Astrocyte (in vitro differentiated cells and primary cell): ENCODE data around the gene TMEM81. TPM values are rescaled to one million over a fixed set of nuclear protein-coding genes. Genes with fewer than 3 reads are reported as not detected.

Experiments
- DNase-seq: peaks from one replicate; pipeline ENCODE4 v3.0.0-alpha.2; 2010; ENCODE audit warnings: low read depth
- FAIRE-seq: peaks from 2 replicates; lab custom pipeline; 2011; peaks lifted over from hg19 to GRCh38; lab: Jason Lieb, UNC
- H2AFZ ChIP-seq: 2 replicates; pipeline ENCODE4 v1.6.0; 2012; ENCODE audit warnings: low read depth, low read length, inconsistent platforms
- H3K27ac ChIP-seq: 2 replicates; pipeline ENCODE4 v1.5.1; 2011; ENCODE audit warnings: low read depth, low read length, inconsistent platforms
- H3K27me3 ChIP-seq: 2 replicates; pipeline ENCODE4 v1.6.0; 2011; ENCODE audit warnings: low read length, inconsistent platforms; ENCODE audit not compliant: insufficient read depth
- H3K36me3 ChIP-seq: 2 replicates; pipeline ENCODE4 v1.5.1; 2011; ENCODE audit warnings: low read length, inconsistent platforms; ENCODE audit not compliant: insufficient read depth
- H3K4me1 ChIP-seq: 2 replicates; pipeline ENCODE4 v1.5.1; 2011; ENCODE audit warnings: low read length, inconsistent platforms; ENCODE audit not compliant: insufficient read depth
- H3K4me2 ChIP-seq: 2 replicates; pipeline ENCODE4 v1.6.0; 2012; ENCODE audit warnings: low read length, inconsistent platforms
- H3K4me3 ChIP-seq: 2 replicates; pipeline ENCODE4 v1.5.1; 2011; ENCODE audit warnings: low read depth, mild to moderate bottlenecking, low read length, inconsistent platforms; ENCODE audit not compliant: insufficient read depth
- H3K79me2 ChIP-seq: 2 replicates; pipeline ENCODE4 v1.6.0; 2012; ENCODE audit warnings: mild to moderate bottlenecking, low read length, inconsistent platforms; ENCODE audit not compliant: insufficient read depth
- H3K9ac ChIP-seq: 2 replicates; pipeline ENCODE4 v1.6.0; 2012; ENCODE audit warnings: mild to moderate bottlenecking, low read length, inconsistent platforms
- H3K9me3 ChIP-seq: 2 replicates; pipeline ENCODE4 v1.5.1; 2012; ENCODE audit warnings: low read depth, mild to moderate bottlenecking, low read length, inconsistent platforms; ENCODE audit not compliant: insufficient read depth
- H4K20me1 ChIP-seq: 2 replicates; pipeline ENCODE4 v1.6.0; 2012; ENCODE audit warnings: low read length, inconsistent platforms; ENCODE audit not compliant: insufficient read depth
- H3K27ac Mint-ChIP-seq: one replicate; pipeline ENCODE4 v1.8.0; 2021; ENCODE audit warnings: mild to moderate bottlenecking, mixed read lengths; ENCODE audit not compliant: unreplicated experiment
- H3K27me3 Mint-ChIP-seq: one replicate; pipeline ENCODE4 v1.8.0; 2021; ENCODE audit warnings: low read depth, mixed read lengths; ENCODE audit not compliant: unreplicated experiment
- H3K36me3 Mint-ChIP-seq: one replicate; pipeline ENCODE4 v1.8.0; 2021; ENCODE audit warnings: low read depth, mixed read lengths; ENCODE audit not compliant: unreplicated experiment
- H3K4me1 Mint-ChIP-seq: one replicate; pipeline ENCODE4 v1.8.0; 2021; ENCODE audit warnings: low read depth, mixed read lengths; ENCODE audit not compliant: unreplicated experiment
- H3K4me3 Mint-ChIP-seq: one replicate; pipeline ENCODE4 v1.8.0; 2021; ENCODE audit warnings: mild to moderate bottlenecking, moderate library complexity, mixed read lengths; ENCODE audit not compliant: unreplicated experiment
- H3K9me3 Mint-ChIP-seq: one replicate; pipeline ENCODE4 v1.8.0; 2021; ENCODE audit warnings: mild to moderate bottlenecking, mixed read lengths; ENCODE audit not compliant: unreplicated experiment
- CTCF ChIP-seq: IDR thresholded peaks from 2 replicates; pipeline ENCODE4 v1.5.1; 2011; ENCODE audit warnings: low read depth, mild to moderate bottlenecking, inconsistent platforms, low read length, moderate library complexity; ENCODE audit not compliant: insufficient read depth
- EZH2 ChIP-seq: IDR thresholded peaks from 2 replicates; pipeline ENCODE4 v1.6.1; 2012; ENCODE audit warnings: mild to moderate bottlenecking, low read length, inconsistent platforms; ENCODE audit not compliant: insufficient read depth
- total RNA-seq: library from RNA; stranded (reverse); gene quantifications from 2 replicates; pipeline ENCODE4 v1.2.1, GENCODE V29; 2021

Gene TMEM81
- total RNA-seq, 1 donor from 2014 or later: 4.8 TPM

GRCh38 chr1:205128050-205128449 lies 43.8 kb upstream of the TMEM81 start:
- Histone ChIP-seq H3K79me2 (no peaks in the 10 kb centered on the region), H3K27me3 (no peaks in the 10 kb centered on the region), H3K9me3 (no peaks in the 10 kb centered on the region), H4K20me1 (no peaks in the 10 kb centered on the region), H3K9ac (no peak overlapping the region), H3K4me2 (no peak overlapping the region), H3K4me1 (no peaks in the 10 kb centered on the region), H3K27ac (no peak overlapping the region), H3K4me3 (no peak overlapping the region), H2AFZ (no peak overlapping the region), H3K36me3 (no peaks in the 10 kb centered on the region)
- Mint-ChIP-seq H3K27ac (no peak overlapping the region), H3K36me3 (no peaks in the 10 kb centered on the region), H3K9me3 (no peaks in the 10 kb centered on the region), H3K4me3 (no peak overlapping the region), H3K27me3 (peaks cover 2% of the 10 kb centered on the region), H3K4me1 (no peaks in the 10 kb centered on the region)
- no peak for FAIRE-seq
- TF ChIP-seq EZH2: no peak
- no peak for TF ChIP-seq CTCF
- no peak for DNase-seq

- Histone ChIP-seq H3K4me3 (no peak overlapping the region), H3K9ac (no peak overlapping the region), H3K36me3 (no peaks in the 10 kb centered on the region), H3K27me3 (no peaks in the 10 kb centered on the region), H3K79me2 (no peaks in the 10 kb centered on the region), H3K4me1 (no peaks in the 10 kb centered on the region), H4K20me1 (no peaks in the 10 kb centered on the region), H3K9me3 (no peaks in the 10 kb centered on the region), H2AFZ (no peak overlapping the region), H3K4me2 (no peak overlapping the region), H3K27ac (no peak overlapping the region)
- DNase-seq: no peak
- FAIRE-seq: no peak
- no peaks in the 10 kb centered on the region for H3K36me3 Mint-ChIP-seq
- no peak overlapping the region for H3K4me3 Mint-ChIP-seq
- no peaks in the 10 kb centered on the region for H3K9me3 Mint-ChIP-seq
- TF ChIP-seq CTCF (no peak), EZH2 (no peak)
- peaks cover under 1% of the 10 kb centered on the region for H3K4me1 Mint-ChIP-seq
- peaks cover 2% of the 10 kb centered on the region for H3K27me3 Mint-ChIP-seq
- H3K27ac Mint-ChIP-seq: no peak overlapping the region
Measured at GRCh38 chr1:205127646-205128045, 43.4 kb upstream of the TMEM81 start.

GRCh38 chr1:205124726-205125125 lies 40.5 kb upstream of the TMEM81 start:
- H3K4me3 Mint-ChIP-seq: no peak overlapping the region
- peaks cover 7% of the 10 kb centered on the region for H3K4me1 ChIP-seq
- no peak overlapping the region for H2AFZ ChIP-seq

More at GRCh38 chr1:205124726-205125125, 40.5 kb upstream of the TMEM81 start:
- H3K36me3 Mint-ChIP-seq: no peaks in the 10 kb centered on the region
- peaks cover 19% of the 10 kb centered on the region for H4K20me1 ChIP-seq
- no peak overlapping the region for H3K27ac ChIP-seq
- no peak overlapping the region for H3K9ac ChIP-seq
- peaks cover 23% of the 10 kb centered on the region for H3K79me2 ChIP-seq
- no peak overlapping the region for H3K27ac Mint-ChIP-seq
- H3K36me3 ChIP-seq: no peaks in the 10 kb centered on the region
- H3K27me3 ChIP-seq: no peaks in the 10 kb centered on the region
- no peaks in the 10 kb centered on the region for H3K27me3 Mint-ChIP-seq
- H3K4me2 ChIP-seq: no peak overlapping the region
- peaks cover 13% of the 10 kb centered on the region for H3K4me1 Mint-ChIP-seq
- no peaks in the 10 kb centered on the region for H3K9me3 ChIP-seq
- H3K9me3 Mint-ChIP-seq: no peaks in the 10 kb centered on the region
- TF ChIP-seq EZH2 (no peak), CTCF (no peak)
- no peak for FAIRE-seq
- no peak for DNase-seq
- no peak overlapping the region for H3K4me3 ChIP-seq
